Left hindlimb (tissue), 1 donor: ENCODE data around the gene ZNF549.

Experiments
- DNase-seq: peaks from one replicate; pipeline ENCODE4 v3.0.0-alpha.2; 2018

ZNF549 gene

GRCh38 chr19:57570707-57571106, 43.6 kb downstream of the ZNF549 start:
- DNase-seq, result no peak

DNA sequence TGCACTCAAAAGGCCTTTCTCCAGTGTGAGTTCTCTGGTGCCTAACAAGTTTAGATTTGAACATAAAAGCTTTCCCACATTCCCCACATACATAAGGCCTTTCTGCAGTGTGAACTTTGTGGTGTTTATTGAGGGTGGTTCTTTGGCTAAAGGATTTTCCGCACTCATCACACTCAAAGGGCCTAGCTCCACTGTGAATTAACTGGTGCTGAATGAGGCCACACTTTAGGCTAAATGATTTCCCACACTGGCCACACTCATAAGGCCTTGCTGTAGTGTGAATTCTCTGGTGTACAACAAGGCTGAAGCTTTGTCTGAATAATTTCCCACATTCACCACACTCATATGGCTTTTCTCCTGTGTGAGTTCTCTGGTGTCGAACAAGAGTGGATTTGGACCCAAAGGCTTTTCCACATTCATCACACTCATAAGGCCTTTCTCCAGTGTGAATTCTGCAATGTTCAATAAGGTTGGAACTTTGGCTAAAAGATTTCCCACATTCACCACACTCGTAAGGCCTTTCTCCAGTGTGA, 45.3 kb downstream of the ZNF549 start:
- no peak for DNase-seq

- no peak for DNase-seq
These were observed 49.5 kb downstream of the ZNF549 start for GRCh38 chr19:57576661-57577060.

DNA sequence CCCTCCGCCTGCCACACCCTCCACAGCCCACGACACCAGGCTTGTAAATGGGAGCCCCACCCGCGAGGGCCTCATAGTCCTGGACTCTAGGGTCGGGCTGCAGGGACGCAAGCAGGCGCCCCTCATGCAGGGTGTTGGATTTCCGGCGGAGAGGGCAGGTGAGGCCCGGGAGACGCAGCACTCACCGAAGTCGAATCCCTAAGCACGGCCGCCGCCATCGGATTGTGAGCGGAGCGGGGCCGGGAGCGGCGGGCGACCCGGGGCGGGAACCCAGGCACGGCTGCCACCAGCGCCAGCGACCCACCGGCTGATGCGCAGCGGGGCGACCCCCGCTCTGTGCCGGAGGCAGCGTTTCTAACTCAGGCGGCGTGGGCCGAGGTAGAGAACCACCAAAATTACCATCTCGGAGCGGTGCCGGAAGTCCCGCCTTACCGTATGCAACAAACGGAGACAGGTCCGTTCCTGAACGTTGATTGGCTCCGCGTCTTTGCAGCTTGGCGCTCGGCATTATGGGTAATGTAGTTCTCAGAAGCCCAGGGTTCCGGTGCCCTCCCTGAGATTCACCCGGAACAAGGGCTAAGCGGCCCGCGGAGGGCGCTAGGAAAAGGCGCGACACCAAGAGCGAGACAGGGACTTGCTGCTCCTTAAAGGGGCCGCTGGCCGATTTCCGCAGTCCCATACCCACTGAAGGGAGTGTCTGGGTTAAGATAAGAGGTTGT, 51.5 kb downstream of the ZNF549 start, which contains the start of gene ZNF416:
Gene ZNF416 (minus strand): TSS at position 425 of the 719 bp plus-strand sequence. CDS start 207 bp downstream, at position 218.
- DNase-seq, result peak; percentile 98

DNA sequence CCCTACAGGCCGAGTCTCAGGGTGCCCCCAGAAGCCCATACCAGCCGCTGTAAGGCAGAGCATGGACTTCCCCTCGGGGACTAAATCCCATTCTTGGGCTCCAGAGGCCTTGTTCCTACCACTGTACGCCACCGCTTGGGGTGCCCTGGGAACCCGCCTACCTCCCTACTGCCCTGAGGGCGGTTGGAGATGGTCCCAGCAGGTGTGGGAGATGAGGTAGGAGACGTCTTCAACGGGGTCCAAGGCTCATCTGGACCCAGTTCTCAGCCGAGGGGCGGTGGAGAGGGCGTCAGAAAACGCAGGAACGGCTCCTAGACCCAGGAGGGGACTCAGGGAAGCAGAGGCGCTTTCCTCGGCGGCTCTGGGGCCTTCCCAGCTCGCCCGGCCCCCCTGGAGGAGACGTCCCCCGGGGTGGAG, 56.0 kb downstream of the ZNF549 start:
- DNase-seq, result no peak

- peak; percentile 94 for DNase-seq
These were observed 56.6 kb downstream of the ZNF549 start, which contains the start of gene ZIK1 for GRCh38 chr19:57583521-57584416. Gene ZIK1, plus strand, starts transcription at chr19:57584145. Its CDS starts 212 bp downstream, at chr19:57584357.

DNA sequence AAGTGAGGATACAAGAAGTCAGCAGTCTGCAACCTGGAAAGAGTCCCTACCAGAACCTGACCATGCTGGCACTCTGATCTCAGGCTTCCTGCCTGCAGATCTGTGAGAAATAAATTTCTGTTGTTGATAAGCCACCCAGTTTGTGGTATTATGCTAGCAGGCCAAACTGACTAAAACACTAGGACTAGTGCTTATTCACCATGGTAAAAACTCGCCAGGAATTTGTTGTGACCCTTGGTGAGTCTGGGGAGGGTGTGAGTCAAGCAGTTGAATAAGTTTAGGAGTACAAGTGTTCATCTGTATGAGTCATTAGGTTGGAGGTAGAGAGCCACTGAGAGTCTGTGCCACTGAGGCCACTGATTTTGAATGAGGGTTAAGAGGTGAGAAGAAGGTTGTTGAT, 60.4 kb downstream of the ZNF549 start:
- DNase-seq, result no peak

DNA sequence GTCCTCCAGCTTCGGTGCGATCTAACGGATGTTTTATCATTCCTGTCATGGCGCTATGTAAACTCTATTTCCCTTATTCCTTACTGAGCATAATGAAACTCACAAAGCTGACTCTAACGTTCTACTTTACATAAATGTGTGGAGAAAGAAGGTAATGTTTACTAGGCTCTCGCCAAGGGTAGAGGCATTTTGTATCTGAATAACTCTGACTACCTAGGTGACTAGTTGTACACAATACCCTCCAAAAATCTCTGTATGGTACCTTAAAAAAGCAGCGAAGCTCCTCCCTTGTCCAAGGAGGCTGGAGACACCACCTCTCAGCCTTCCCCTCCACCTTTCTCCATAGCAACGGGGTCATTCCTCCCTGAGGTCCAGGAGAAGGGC, 72.2 kb downstream of the ZNF549 start:
- no peak for DNase-seq

DNA sequence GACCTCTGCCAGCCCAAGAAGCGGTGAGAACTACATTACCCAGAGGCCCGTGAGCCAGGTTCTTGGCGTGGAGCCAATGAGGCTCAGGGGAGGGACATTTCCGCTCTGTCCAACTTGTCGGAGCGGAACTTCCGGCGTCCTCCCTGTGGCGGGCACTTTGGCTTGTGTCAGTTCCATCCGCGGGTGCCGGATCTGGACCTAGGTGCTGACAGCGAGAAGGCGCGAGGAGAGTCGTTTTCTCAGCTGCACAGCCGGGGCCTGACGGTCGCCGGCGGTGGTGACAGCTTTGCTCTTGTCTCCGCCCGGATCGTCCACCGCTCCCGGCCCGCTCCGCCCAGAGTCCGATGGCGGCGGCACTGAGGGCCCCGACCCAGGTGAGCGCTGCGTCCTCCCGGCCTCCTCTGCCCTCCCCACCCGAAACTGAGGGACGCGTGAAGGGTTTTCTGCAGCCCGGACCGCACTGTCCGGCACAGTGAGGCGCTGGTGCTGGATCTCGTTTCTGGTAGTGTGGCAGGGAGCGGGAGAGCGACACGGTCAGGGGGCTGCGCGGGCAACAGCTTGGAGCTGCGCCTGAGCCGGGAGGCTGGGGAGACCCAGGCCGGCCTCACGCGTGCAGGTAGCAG, 72.7 kb downstream of the ZNF549 start, which contains the start of gene ZNF530:
Gene ZNF530 (plus strand): TSS at position 125 of the 623 bp plus-strand sequence. CDS start 4,461 bp downstream, outside the sequence.
- DNase-seq, result peak; percentile 93

GRCh38 chr19:57606931-57607330, 79.8 kb downstream of the ZNF549 start:
- no peak for DNase-seq
